ENCODE measurements around the gene HAPLN3. TPM values are rescaled to one million over a fixed set of nuclear protein-coding genes. Genes with fewer than 3 reads are reported as not detected.

HAPLN3 gene
- total RNA-seq, 1 experiment from 2014 or later: 168 TPM

DNA sequence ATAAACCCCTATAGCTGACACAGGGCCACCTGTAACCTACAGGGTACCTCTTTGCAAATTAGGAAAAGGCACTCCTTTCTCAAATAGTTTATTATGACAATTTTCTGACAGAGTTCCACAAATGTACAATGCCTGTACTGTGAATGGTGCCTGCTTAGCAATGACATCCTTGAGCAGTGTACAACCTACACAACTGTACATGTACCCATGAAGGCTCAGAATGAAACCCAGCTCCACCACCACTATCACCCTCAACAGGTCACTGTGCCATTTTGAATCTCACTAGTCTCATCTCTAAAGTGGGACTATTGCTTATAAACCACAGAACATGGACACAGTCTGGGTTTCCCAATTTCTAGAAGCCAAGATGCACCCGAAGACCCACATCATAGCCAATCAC lies 10.8 kb upstream of the HAPLN3 start:
- intact Hi-C loops (cut with micrococcal nuclease; ENCODE audit: unreplicated experiment): no loop called here
- no peaks in the 10 kb centered on the region for H3K9me3 ChIP-seq (ENCODE audit: control insufficient read depth, insufficient read depth, low read depth, low read length)
- DNase-seq (ENCODE audit: low read depth, low spot score) (no peak), ATAC-seq (no peak)
- no peaks in the 10 kb centered on the region for H3K27me3 ChIP-seq (ENCODE audit: control insufficient read depth, insufficient read depth, low read length)
- no peak overlapping the region for H3K4me3 ChIP-seq (ENCODE audit: low read depth in 2 of 2, low read length in 2 of 2)
- in situ Hi-C loops (cut with HindIII; ENCODE audit: low pct_unique_long_range_greater_than_20kb, low sequenced_read_pairs): no loop called here
- peak overlapping the region; percentile 97 for H3K27ac ChIP-seq (ENCODE audit: low read length)
- peaks cover 18% of the 10 kb centered on the region for H3K36me3 ChIP-seq (ENCODE audit: control insufficient read depth, insufficient read depth, low read length)
- peaks cover 96% of the 10 kb centered on the region for H3K4me1 ChIP-seq (ENCODE audit: control insufficient read depth, insufficient read depth, low read length)
- TF ChIP-seq, protein P1, sequence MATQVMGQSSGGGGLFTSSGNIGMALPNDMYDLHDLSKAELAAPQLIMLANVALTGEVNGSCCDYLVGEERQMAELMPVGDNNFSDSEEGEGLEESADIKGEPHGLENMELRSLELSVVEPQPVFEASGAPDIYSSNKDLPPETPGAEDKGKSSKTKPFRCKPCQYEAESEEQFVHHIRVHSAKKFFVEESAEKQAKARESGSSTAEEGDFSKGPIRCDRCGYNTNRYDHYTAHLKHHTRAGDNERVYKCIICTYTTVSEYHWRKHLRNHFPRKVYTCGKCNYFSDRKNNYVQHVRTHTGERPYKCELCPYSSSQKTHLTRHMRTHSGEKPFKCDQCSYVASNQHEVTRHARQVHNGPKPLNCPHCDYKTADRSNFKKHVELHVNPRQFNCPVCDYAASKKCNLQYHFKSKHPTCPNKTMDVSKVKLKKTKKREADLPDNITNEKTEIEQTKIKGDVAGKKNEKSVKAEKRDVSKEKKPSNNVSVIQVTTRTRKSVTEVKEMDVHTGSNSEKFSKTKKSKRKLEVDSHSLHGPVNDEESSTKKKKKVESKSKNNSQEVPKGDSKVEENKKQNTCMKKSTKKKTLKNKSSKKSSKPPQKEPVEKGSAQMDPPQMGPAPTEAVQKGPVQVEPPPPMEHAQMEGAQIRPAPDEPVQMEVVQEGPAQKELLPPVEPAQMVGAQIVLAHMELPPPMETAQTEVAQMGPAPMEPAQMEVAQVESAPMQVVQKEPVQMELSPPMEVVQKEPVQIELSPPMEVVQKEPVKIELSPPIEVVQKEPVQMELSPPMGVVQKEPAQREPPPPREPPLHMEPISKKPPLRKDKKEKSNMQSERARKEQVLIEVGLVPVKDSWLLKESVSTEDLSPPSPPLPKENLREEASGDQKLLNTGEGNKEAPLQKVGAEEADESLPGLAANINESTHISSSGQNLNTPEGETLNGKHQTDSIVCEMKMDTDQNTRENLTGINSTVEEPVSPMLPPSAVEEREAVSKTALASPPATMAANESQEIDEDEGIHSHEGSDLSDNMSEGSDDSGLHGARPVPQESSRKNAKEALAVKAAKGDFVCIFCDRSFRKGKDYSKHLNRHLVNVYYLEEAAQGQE (IDR thresholded peaks at IDR 0.05; ENCODE audit: insufficient read depth in 1 of 2, low read depth in 2 of 2, low read length in 1 of 2): no peak
- TF ChIP-seq POLR2AphosphoS5 (IDR thresholded peaks at IDR 0.05; ENCODE audit: low read depth, low read length): no peak
- ChIA-PET POLR2A (interaction anchor here (0.5 to 0.6 kb wide), 2 partner anchors 76 to 133 kb away, joined by 4 read pairs; no protein-coding TSS in a partner anchor), CTCF (interaction anchor here (0.6 to 2.3 kb wide), 3 partner anchors 98 to 272 kb away, joined by 3 to 27 read pairs (median 13); no protein-coding TSS in a partner anchor)
- BruUV-seq (replicated peaks): no TSS peak

DNA sequence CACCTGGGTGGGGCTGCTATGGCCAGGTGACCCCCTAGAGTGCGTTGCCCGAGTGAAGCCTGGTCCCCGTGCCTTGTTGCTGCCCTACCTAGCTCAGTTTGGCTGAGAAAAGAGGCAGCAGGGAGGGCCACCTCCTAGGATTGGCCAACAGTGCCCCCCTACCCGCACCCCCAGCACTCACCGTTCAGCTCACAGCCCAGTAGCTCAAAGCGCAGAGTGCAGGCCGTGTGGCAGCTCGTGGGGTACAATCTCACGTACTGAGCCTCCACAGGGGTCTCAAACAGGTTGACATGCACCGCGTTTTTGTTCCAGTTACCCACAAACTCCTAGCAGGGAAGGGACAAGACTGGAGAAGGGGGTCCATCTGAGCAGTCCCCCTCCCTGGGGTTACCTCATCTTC lies 10.2 kb upstream of the HAPLN3 start:
- ChIA-PET POLR2A (interaction anchor here (0.5 to 1.2 kb wide), 2 partner anchors 76 to 214 kb away, joined by 4 read pairs; no protein-coding TSS in a partner anchor), CTCF (interaction anchor here (0.6 to 2.3 kb wide), 7 partner anchors 27 to 273 kb away, joined by 3 to 27 read pairs (median 10); no protein-coding TSS in a partner anchor)
- ATAC-seq (no peak), DNase-seq (ENCODE audit: low read depth, low spot score) (no peak)
- intact Hi-C loops (cut with micrococcal nuclease; ENCODE audit: unreplicated experiment) (loop anchor here (2.0 kb wide), 1 partner anchor 99 kb away; no protein-coding TSS in a partner anchor), in situ Hi-C loops (cut with HindIII; ENCODE audit: low pct_unique_long_range_greater_than_20kb, low sequenced_read_pairs) (no loop called here)
- TF ChIP-seq, protein P1 (IDR thresholded peaks at IDR 0.05; ENCODE audit: insufficient read depth in 1 of 2, low read depth in 2 of 2, low read length in 1 of 2): no peak
- TF ChIP-seq POLR2AphosphoS5 (IDR thresholded peaks at IDR 0.05; ENCODE audit: low read depth, low read length) (no peak), SIN3A (IDR thresholded peaks at IDR 0.05; ENCODE audit: borderline replicate concordance, insufficient read depth, low read depth, low read length) (no peak), TCF7L2 (IDR thresholded peaks at IDR 0.05; ENCODE audit: low read depth, low read length) (no peak)
- TF ChIP-seq, protein P2, sequence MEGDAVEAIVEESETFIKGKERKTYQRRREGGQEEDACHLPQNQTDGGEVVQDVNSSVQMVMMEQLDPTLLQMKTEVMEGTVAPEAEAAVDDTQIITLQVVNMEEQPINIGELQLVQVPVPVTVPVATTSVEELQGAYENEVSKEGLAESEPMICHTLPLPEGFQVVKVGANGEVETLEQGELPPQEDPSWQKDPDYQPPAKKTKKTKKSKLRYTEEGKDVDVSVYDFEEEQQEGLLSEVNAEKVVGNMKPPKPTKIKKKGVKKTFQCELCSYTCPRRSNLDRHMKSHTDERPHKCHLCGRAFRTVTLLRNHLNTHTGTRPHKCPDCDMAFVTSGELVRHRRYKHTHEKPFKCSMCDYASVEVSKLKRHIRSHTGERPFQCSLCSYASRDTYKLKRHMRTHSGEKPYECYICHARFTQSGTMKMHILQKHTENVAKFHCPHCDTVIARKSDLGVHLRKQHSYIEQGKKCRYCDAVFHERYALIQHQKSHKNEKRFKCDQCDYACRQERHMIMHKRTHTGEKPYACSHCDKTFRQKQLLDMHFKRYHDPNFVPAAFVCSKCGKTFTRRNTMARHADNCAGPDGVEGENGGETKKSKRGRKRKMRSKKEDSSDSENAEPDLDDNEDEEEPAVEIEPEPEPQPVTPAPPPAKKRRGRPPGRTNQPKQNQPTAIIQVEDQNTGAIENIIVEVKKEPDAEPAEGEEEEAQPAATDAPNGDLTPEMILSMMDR (IDR thresholded peaks at IDR 0.05): no peak
- Histone ChIP-seq H3K4me1 (ENCODE audit: control insufficient read depth, insufficient read depth, low read length) (peaks cover 96% of the 10 kb centered on the region), H3K9me3 (ENCODE audit: control insufficient read depth, insufficient read depth, low read depth, low read length) (no peaks in the 10 kb centered on the region), H3K27ac (ENCODE audit: low read length) (peak overlapping the region; percentile 97), H3K4me3 (ENCODE audit: low read depth in 2 of 2, low read length in 2 of 2) (no peak overlapping the region), H3K36me3 (ENCODE audit: control insufficient read depth, insufficient read depth, low read length) (peaks cover 18% of the 10 kb centered on the region), H3K27me3 (ENCODE audit: control insufficient read depth, insufficient read depth, low read length) (no peaks in the 10 kb centered on the region)
- no TSS peak for BruUV-seq (replicated peaks)
